Kidney (tissue), 14 donors: ENCODE results near the gene ESRP2. TPM values are rescaled to one million over a fixed set of nuclear protein-coding genes. Genes with fewer than 3 reads are reported as not detected.

Source experiments
- DNase-seq, 5 donors: peaks; one replicate each; pipeline ENCODE4 v3.0.0-alpha.2; 2013 to 2020
- FAIRE-seq: peaks from 2 replicates; lab custom pipeline; 2012; peaks lifted over from hg19 to GRCh38; lab: Jason Lieb, UNC
- H3K27ac ChIP-seq, 2 donors: one replicate each; pipeline ENCODE4 v1.7.0; 2013; ENCODE audit warnings: low read depth in 2 of 2, low read length in 2 of 2, inconsistent platforms in 1 of 2
- H3K27me3 ChIP-seq: one replicate; pipeline ENCODE4 v1.7.1; 2013; ENCODE audit warnings: low read length, inconsistent platforms; ENCODE audit not compliant: control insufficient read depth, insufficient read depth
- H3K36me3 ChIP-seq, 3 donors: one replicate each; pipeline versions ENCODE4 v1.7.0 to v1.7.1; 2013; ENCODE audit warnings: low read length in 3 of 3, control low read depth in 1 of 3, inconsistent platforms in 1 of 3; ENCODE audit not compliant: insufficient read depth in 3 of 3, control insufficient read depth in 2 of 3
- H3K4me1 ChIP-seq, 3 donors: one replicate each; pipeline versions ENCODE4 v1.7.0 to v1.7.1; 2013; ENCODE audit warnings: low read length in 3 of 3, inconsistent platforms in 1 of 3, low read depth in 1 of 3; ENCODE audit not compliant: control insufficient read depth in 2 of 3, insufficient read depth in 2 of 3
- H3K4me3 ChIP-seq, 3 donors: one replicate each; pipeline versions ENCODE4 v1.7.0 to v1.8.1; 2013; ENCODE audit warnings: low read length in 3 of 3, control low read depth in 1 of 3, inconsistent platforms in 1 of 3
- H3K9ac ChIP-seq, 3 donors: one replicate each; pipeline versions ENCODE4 v1.7.0 to v1.7.1; 2013; ENCODE audit warnings: low read length in 3 of 3, control low read depth in 1 of 3, inconsistent platforms in 1 of 3
- H3K9me3 ChIP-seq, 3 donors: one replicate each; pipeline versions ENCODE4 v1.7.0 to v1.7.1; 2013; ENCODE audit warnings: low read length in 3 of 3, control low read depth in 1 of 3, inconsistent platforms in 1 of 3; ENCODE audit not compliant: control insufficient read depth in 2 of 3, insufficient read depth in 1 of 3
- intact Hi-C: fragments of 100-400 bp; cut with DNase I; formaldehyde crosslinking; loops from one replicate; pipeline ENCODE4 v1.11.1; 2022
- polyA plus RNA-seq: library from polyadenylated mRNA; stranded (reverse); fragments of 350-450 nt; fragmentation: Illumina TruSeq; extraction: RNeasy Lipid Tissue Mini Kit (QIAGEN cat#74804); gene quantifications from one replicate; pipeline ENCODE4 v1.2.3, GENCODE V29; 2014; ENCODE audit warnings: low read depth, low replicate concordance; ENCODE audit not compliant: insufficient read depth
- total RNA-seq: library from RNA; stranded (reverse); fragmentation: NEBNext Ultra II Directional; extraction: Animal tissue kit (Norgen Biotek cat#: 25700); gene quantifications from one replicate; pipeline ENCODE4 v1.2.1, GENCODE V29; 2021
- TF ChIP-seq, protein P1 (sequence below): IDR thresholded peaks from 3 replicates; pipeline ENCODE4 v1.5.1; 2012; ENCODE audit warnings: mild to moderate bottlenecking, moderate library complexity, borderline replicate concordance; ENCODE audit not compliant: insufficient read depth; ENCODE audit errors: extremely low read depth
- donor health status: control.
- donor health status: control.
- donor health status: control.
- donor health status: control.
- donor health status: control.
- donor health status: DM: yes; HTN: yes; CAD: no.
- donor health status: Normal renal cell carcinoma (clear cell type).

Gene ESRP2
- total and polyA plus RNA-seq, 2 donors from 2014 or later = 19.1 to 32.9 TPM

DNA sequence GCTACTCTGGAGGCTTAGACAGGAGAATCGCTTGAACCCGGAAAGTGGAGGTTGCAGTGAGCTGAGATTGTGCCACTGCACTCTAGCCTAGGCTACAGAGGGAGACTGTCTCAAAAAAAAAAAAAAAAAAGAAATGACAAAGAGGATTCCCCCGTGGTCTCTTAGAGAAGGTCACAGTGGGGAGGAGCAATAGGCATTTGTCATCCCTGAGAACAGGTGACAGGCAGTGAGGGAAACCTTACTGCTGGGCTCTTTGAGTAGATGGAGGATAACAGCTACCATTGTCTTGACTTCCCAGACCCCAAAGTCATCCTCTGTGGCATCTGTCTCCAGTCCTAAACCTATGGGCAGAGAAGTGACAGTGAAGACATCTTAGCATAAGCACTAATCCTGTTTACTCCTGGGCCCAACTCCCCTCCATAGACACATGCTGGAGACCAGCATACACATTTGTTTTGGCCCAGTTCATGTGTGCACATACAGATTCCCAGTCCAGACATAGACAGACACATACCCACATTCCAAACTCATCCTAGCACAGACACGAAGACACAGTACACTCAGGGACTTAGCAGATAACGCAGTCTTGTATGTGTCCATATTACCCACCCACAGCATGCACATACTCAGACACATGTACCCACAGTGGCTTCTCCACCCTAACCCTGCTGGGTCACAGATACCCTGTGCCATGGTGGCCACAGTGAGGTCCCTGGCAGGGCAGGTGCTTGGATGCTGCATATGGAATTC, 2.7 kb downstream of the ESRP2 start:
- DNase-seq (no peak), FAIRE-seq (no peak)
- Histone ChIP-seq H3K9me3 (no peaks in the 10 kb centered on the region), H3K4me1 (peaks cover 6 to 23% (median 21%) of the 10 kb centered on the region in 3 donors), H3K27me3 (peaks cover 3% of the 10 kb centered on the region), H3K9ac (peak overlapping the region in 1 of 3 donors; percentile 15), H3K4me3 (no peak overlapping the region), H3K27ac (peak overlapping the region in 1 of 2 donors; percentile 70), H3K36me3 (peaks cover 0 to 31% (median 18%) of the 10 kb centered on the region in 3 donors)
- TF ChIP-seq, protein P1, sequence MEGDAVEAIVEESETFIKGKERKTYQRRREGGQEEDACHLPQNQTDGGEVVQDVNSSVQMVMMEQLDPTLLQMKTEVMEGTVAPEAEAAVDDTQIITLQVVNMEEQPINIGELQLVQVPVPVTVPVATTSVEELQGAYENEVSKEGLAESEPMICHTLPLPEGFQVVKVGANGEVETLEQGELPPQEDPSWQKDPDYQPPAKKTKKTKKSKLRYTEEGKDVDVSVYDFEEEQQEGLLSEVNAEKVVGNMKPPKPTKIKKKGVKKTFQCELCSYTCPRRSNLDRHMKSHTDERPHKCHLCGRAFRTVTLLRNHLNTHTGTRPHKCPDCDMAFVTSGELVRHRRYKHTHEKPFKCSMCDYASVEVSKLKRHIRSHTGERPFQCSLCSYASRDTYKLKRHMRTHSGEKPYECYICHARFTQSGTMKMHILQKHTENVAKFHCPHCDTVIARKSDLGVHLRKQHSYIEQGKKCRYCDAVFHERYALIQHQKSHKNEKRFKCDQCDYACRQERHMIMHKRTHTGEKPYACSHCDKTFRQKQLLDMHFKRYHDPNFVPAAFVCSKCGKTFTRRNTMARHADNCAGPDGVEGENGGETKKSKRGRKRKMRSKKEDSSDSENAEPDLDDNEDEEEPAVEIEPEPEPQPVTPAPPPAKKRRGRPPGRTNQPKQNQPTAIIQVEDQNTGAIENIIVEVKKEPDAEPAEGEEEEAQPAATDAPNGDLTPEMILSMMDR = no peak
- intact Hi-C loops = no loop called here

DNA sequence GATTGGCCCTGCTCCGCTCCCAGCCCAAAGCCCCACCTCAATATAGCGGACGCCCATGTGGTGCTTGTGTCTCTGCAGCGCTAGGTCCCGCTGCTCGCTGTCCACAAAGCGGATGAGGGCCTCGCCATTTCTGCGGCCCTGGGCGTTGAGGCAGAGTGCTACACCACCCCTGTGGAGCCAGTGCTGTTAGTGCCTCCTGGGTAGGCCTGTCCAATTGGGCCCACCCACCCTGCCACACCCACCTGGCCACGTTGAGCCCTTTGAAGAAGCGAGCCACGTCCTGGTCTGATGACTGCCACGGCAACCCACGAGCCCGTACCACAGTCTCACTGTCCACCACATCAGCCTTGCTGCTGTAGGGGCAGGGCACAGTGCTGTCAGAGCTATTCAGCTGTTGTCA, 3.6 kb downstream of the ESRP2 start:
- TF ChIP-seq, protein P1 = no peak
- Histone ChIP-seq H3K36me3 (peaks cover 0 to 31% (median 18%) of the 10 kb centered on the region in 3 donors), H3K4me1 (peaks cover 6 to 25% (median 23%) of the 10 kb centered on the region in 3 donors), H3K9ac (no peak overlapping the region), H3K4me3 (no peak overlapping the region), H3K9me3 (no peaks in the 10 kb centered on the region), H3K27me3 (peaks cover 3% of the 10 kb centered on the region), H3K27ac (no peak overlapping the region)
- DNase-seq = peak in 1 of 5 donors; percentile 72
- FAIRE-seq = no peak
- intact Hi-C loops = no loop called here

DNA sequence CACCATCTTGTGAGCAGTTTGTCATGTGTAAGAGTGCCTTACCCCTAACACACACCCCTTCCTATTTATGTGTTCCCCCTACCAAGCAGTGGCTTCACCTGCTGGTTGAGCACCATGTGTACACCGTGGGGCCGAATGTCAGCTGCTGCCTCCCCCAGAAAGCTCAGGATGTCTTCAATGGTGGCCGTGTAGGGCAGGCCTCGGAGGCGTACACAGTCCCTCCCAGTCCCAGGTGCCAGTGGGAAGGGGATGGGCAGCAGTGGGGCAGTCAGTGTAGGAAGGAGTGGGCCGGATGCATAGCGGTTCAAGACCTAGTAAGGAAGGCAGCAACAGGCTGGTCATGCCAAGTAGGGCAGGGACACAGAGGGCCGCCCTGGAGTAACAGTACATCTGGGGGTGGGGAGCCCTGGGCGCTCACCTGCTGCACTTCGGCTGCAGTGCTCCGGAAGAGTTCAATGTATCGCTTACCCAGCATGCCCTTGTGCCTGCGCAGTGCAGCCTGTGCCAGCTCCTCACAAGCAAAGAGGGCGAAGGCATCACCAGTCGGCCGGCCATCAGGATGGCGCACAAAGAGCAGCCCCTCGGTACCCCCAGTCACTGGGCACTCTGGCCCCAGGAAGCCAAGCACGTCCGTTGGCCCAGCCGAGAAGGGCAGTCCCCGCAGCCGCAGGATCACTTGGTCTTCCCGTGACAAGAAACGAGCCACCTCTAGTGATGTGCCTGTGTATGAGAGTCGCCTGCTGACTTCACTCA, 4.4 kb downstream of the ESRP2 start:
- intact Hi-C loops = no loop called here
- Histone ChIP-seq H3K4me1 (peaks cover 6 to 26% (median 23%) of the 10 kb centered on the region in 3 donors), H3K4me3 (no peak overlapping the region), H3K27me3 (peaks cover 1% of the 10 kb centered on the region), H3K9ac (no peak overlapping the region), H3K36me3 (peaks cover 0 to 31% (median 19%) of the 10 kb centered on the region in 3 donors), H3K27ac (no peak overlapping the region), H3K9me3 (no peaks in the 10 kb centered on the region)
- FAIRE-seq (no peak), DNase-seq (peak in 1 of 5 donors; percentile 69)
- TF ChIP-seq, protein P1 = no peak
